GM23338 (cell line): ENCODE data around the gene MID1. TPM values are rescaled to one million over a fixed set of nuclear protein-coding genes. Genes with fewer than 3 reads are reported as not detected.

Experiments used
- ATAC-seq: fragments of 200-7000 bp; cut with Tn5 transposase; 3 replicates; pipeline ENCODE4 v1.9.1; 2020
- DNase-seq: peaks from one replicate; pipeline ENCODE4 v3.0.0-alpha.2; 2015; ENCODE audit warnings: low spot score
- H2AFZ ChIP-seq: fragments of 200-600 bp; sonication (generic); 2 replicates; pipeline ENCODE4 v1.8.0; 2016; ENCODE audit warnings: antibody characterized with exemption, mild to moderate bottlenecking, moderate library complexity
- H3F3A ChIP-seq: fragments of 200-600 bp; sonication (generic); replicated peaks from 2 replicates; pipeline ENCODE4 v1.8.0; 2017; ENCODE audit warnings: antibody characterized with exemption, mixed run types, low read depth
- H3K27ac ChIP-seq: fragments of 200-600 bp; sonication (generic); 2 replicates; pipeline ENCODE4 v1.6.1; 2016; ENCODE audit warnings: low read depth
- H3K27me3 ChIP-seq: fragments of 200-600 bp; sonication (generic); 2 replicates; pipeline ENCODE4 v1.8.0; 2016; ENCODE audit warnings: mild to moderate bottlenecking, mixed run types, moderate library complexity; ENCODE audit not compliant: insufficient read depth
- H3K36me3 ChIP-seq: fragments of 200-600 bp; sonication (generic); 2 replicates; pipeline ENCODE4 v1.8.0; 2016; ENCODE audit warnings: mild to moderate bottlenecking; ENCODE audit not compliant: insufficient read depth
- H3K4me1 ChIP-seq: fragments of 200-600 bp; sonication (generic); 2 replicates; pipeline ENCODE4 v1.8.0; 2016; ENCODE audit warnings: mild to moderate bottlenecking, moderate library complexity; ENCODE audit not compliant: insufficient read depth
- H3K4me2 ChIP-seq: fragments of 200-600 bp; sonication (generic); 2 replicates; pipeline ENCODE4 v1.7.1; 2017; ENCODE audit warnings: mixed run types
- H3K4me3 ChIP-seq: fragments of 200-600 bp; sonication (generic); 2 replicates; pipeline ENCODE4 v1.6.1; 2016; ENCODE audit warnings: mixed run types
- H3K79me2 ChIP-seq: fragments of 200-600 bp; sonication (generic); replicated peaks from 2 replicates; pipeline ENCODE4 v1.8.0; 2017; ENCODE audit warnings: mild to moderate bottlenecking; ENCODE audit not compliant: insufficient read depth
- H3K9me2 ChIP-seq: fragments of 200-600 bp; sonication (generic); 2 replicates; pipeline ENCODE4 v1.8.0; 2017; ENCODE audit not compliant: insufficient read depth
- H4K20me1 ChIP-seq: fragments of 200-600 bp; sonication (generic); replicated peaks from 2 replicates; pipeline ENCODE4 v1.8.0; 2017; ENCODE audit warnings: mild to moderate bottlenecking; ENCODE audit not compliant: insufficient read depth
- H3K27ac Mint-ChIP-seq: 2 replicates; pipeline ENCODE4 v1.8.0; 2020; ENCODE audit warnings: inconsistent platforms, mild to moderate bottlenecking, moderate library complexity, mixed read lengths
- H3K27me3 Mint-ChIP-seq: 3 replicates; pipeline ENCODE4 v1.8.0; 2022; ENCODE audit warnings: low read depth, mild to moderate bottlenecking, moderate library complexity, mixed read lengths, inconsistent platforms; ENCODE audit not compliant: insufficient read depth, poor library complexity
- H3K36me3 Mint-ChIP-seq: 3 replicates; pipeline ENCODE4 v1.8.0; 2021; ENCODE audit warnings: low read depth, mild to moderate bottlenecking, inconsistent platforms, moderate library complexity, mixed read lengths
- H3K4me1 Mint-ChIP-seq: 3 replicates; pipeline ENCODE4 v1.8.0; 2020; ENCODE audit warnings: mild to moderate bottlenecking, inconsistent platforms, mixed read lengths
- H3K4me3 Mint-ChIP-seq: 3 replicates; pipeline ENCODE4 v1.8.0; 2021; ENCODE audit warnings: moderate library complexity, mild to moderate bottlenecking, inconsistent platforms, mixed read lengths
- H3K9me3 Mint-ChIP-seq: 3 replicates; pipeline ENCODE4 v1.8.0; 2020; ENCODE audit warnings: moderate library complexity, mild to moderate bottlenecking, inconsistent platforms, mixed read lengths
- ETS1 ChIP-seq: IDR thresholded peaks from 2 replicates; pipeline ENCODE4 v1.6.1; 2016; ENCODE audit warnings: antibody characterized with exemption
- EZH2 ChIP-seq: fragments of 200-600 bp; sonication (generic); IDR thresholded peaks from one replicate; pipeline ENCODE4 v1.8.0; 2017; ENCODE audit warnings: antibody characterized with exemption, mild to moderate bottlenecking, low read depth; ENCODE audit not compliant: unreplicated experiment
- EZH2phosphoT487 ChIP-seq: fragments of 200-600 bp; sonication (generic); IDR thresholded peaks from one replicate; pipeline ENCODE4 v1.8.1; 2018; ENCODE audit warnings: antibody characterized with exemption; ENCODE audit not compliant: unreplicated experiment
- JUNB ChIP-seq: IDR thresholded peaks from one replicate; pipeline ENCODE4 v1.6.1; 2016; ENCODE audit warnings: antibody characterized with exemption; ENCODE audit not compliant: unreplicated experiment
- NANOG ChIP-seq: IDR thresholded peaks from 2 replicates; pipeline ENCODE4 v1.6.1; 2016; ENCODE audit warnings: antibody characterized with exemption, borderline replicate concordance
- POLR2AphosphoS5 ChIP-seq: IDR thresholded peaks from 2 replicates; pipeline ENCODE4 v1.6.1; 2016; ENCODE audit warnings: antibody characterized with exemption, low read depth
- ZNF114 ChIP-seq: fragments of 250-450 bp; sonication (Bioruptor Pico); IDR thresholded peaks from 2 replicates; pipeline ENCODE4 v1.5.0; 2020; ENCODE audit warnings: mild to moderate bottlenecking, moderate library complexity
- ZNF331 ChIP-seq: fragments of 250-450 bp; sonication (Bioruptor Pico); IDR thresholded peaks from 2 replicates; pipeline ENCODE4 v1.5.0; 2020; ENCODE audit warnings: low read depth, mild to moderate bottlenecking, moderate library complexity
- ZNF462 ChIP-seq: fragments of 250-450 bp; sonication (Bioruptor Pico); IDR thresholded peaks from 2 replicates; pipeline ENCODE4 v1.5.0; 2020; ENCODE audit warnings: mild to moderate bottlenecking, moderate library complexity
- polyA plus RNA-seq: library from polyadenylated mRNA; unstranded; fragments of >200 nt; fragmentation: Nextera tagmentation; extraction: Ambion mirVana; gene quantifications from 2 replicates; pipeline ENCODE4 v1.2.1, GENCODE V29; 2016
- total RNA-seq: library from RNA; depleted of rRNA; stranded (reverse); fragments of >200 nt; shearing (Covaris generic); gene quantifications from 2 replicates; pipeline ENCODE4 v1.2.3, GENCODE V29; 2014
- TF ChIP-seq, protein P1 (sequence below), 2 experiments: fragments of 200-600 bp in 1 of 2; sonication (generic) in 1 of 2; conservative IDR thresholded peaks; 2 replicates each; pipeline versions ENCODE4 v1.5.1 to v1.6.1; 2016 to 2017; ENCODE audit warnings: antibody characterized with exemption in 2 of 2, low read depth in 2 of 2, mild to moderate bottlenecking in 2 of 2, moderate library complexity in 1 of 2
- TF ChIP-seq, protein P2 (sequence below): IDR thresholded peaks from one replicate; pipeline ENCODE4 v1.6.1; 2018; ENCODE audit warnings: antibody characterized with exemption; ENCODE audit not compliant: unreplicated experiment

The MID1 gene
- total and polyA plus RNA-seq, 2 experiments from 2014 or later: 27.2 to 39.3 TPM

GRCh38 chrX:10482261-10482660 is 138.1 kb downstream of the MID1 start:
- H3K4me3 ChIP-seq: no peak overlapping the region
- no peak overlapping the region for H3K4me2 ChIP-seq
- H3F3A ChIP-seq: no peaks in the 10 kb centered on the region
- no peak overlapping the region for H3K27ac Mint-ChIP-seq
- no peak for ATAC-seq
- H3K36me3 Mint-ChIP-seq: peaks cover 31% of the 10 kb centered on the region
- TF ChIP-seq ETS1: no peak
- TF ChIP-seq, protein P1, sequence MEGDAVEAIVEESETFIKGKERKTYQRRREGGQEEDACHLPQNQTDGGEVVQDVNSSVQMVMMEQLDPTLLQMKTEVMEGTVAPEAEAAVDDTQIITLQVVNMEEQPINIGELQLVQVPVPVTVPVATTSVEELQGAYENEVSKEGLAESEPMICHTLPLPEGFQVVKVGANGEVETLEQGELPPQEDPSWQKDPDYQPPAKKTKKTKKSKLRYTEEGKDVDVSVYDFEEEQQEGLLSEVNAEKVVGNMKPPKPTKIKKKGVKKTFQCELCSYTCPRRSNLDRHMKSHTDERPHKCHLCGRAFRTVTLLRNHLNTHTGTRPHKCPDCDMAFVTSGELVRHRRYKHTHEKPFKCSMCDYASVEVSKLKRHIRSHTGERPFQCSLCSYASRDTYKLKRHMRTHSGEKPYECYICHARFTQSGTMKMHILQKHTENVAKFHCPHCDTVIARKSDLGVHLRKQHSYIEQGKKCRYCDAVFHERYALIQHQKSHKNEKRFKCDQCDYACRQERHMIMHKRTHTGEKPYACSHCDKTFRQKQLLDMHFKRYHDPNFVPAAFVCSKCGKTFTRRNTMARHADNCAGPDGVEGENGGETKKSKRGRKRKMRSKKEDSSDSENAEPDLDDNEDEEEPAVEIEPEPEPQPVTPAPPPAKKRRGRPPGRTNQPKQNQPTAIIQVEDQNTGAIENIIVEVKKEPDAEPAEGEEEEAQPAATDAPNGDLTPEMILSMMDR (conservative IDR thresholded peaks at IDR 0.05; ENCODE audit: low read depth in 2 of 2): no peak
- TF ChIP-seq POLR2AphosphoS5: no peak
- TF ChIP-seq, protein P2, sequence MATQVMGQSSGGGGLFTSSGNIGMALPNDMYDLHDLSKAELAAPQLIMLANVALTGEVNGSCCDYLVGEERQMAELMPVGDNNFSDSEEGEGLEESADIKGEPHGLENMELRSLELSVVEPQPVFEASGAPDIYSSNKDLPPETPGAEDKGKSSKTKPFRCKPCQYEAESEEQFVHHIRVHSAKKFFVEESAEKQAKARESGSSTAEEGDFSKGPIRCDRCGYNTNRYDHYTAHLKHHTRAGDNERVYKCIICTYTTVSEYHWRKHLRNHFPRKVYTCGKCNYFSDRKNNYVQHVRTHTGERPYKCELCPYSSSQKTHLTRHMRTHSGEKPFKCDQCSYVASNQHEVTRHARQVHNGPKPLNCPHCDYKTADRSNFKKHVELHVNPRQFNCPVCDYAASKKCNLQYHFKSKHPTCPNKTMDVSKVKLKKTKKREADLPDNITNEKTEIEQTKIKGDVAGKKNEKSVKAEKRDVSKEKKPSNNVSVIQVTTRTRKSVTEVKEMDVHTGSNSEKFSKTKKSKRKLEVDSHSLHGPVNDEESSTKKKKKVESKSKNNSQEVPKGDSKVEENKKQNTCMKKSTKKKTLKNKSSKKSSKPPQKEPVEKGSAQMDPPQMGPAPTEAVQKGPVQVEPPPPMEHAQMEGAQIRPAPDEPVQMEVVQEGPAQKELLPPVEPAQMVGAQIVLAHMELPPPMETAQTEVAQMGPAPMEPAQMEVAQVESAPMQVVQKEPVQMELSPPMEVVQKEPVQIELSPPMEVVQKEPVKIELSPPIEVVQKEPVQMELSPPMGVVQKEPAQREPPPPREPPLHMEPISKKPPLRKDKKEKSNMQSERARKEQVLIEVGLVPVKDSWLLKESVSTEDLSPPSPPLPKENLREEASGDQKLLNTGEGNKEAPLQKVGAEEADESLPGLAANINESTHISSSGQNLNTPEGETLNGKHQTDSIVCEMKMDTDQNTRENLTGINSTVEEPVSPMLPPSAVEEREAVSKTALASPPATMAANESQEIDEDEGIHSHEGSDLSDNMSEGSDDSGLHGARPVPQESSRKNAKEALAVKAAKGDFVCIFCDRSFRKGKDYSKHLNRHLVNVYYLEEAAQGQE: no peak
- TF ChIP-seq EZH2: no peak
- TF ChIP-seq ZNF331: no peak
- no peak for TF ChIP-seq JUNB
- no peak for TF ChIP-seq ZNF114 (CRISPR knock-in tag)
- TF ChIP-seq NANOG: no peak
- no peak for TF ChIP-seq EZH2phosphoT487
- TF ChIP-seq ZNF462 (CRISPR knock-in tag): no peak
- no peak overlapping the region for H3K27ac ChIP-seq
- DNase-seq: no peak
- H3K4me1 ChIP-seq: peaks cover 16% of the 10 kb centered on the region
- no peaks in the 10 kb centered on the region for H3K79me2 ChIP-seq
- no peak overlapping the region for H3K4me3 Mint-ChIP-seq
- no peaks in the 10 kb centered on the region for H3K9me2 ChIP-seq
- H3K4me1 Mint-ChIP-seq: peaks cover 28% of the 10 kb centered on the region
- no peaks in the 10 kb centered on the region for H3K9me3 Mint-ChIP-seq
- no peaks in the 10 kb centered on the region for H3K36me3 ChIP-seq
- no peaks in the 10 kb centered on the region for H3K27me3 ChIP-seq
- H3K27me3 Mint-ChIP-seq: no peaks in the 10 kb centered on the region
- H2AFZ ChIP-seq: no peak overlapping the region
- H4K20me1 ChIP-seq: no peaks in the 10 kb centered on the region
